ENCODE data around the gene UBFD1. TPM values are rescaled to one million over a fixed set of nuclear protein-coding genes. Genes with fewer than 3 reads are reported as not detected.
"Not testable (repeated sequence)": the region's sequence is repeated elsewhere in the genome, so short reads cannot be mapped to it uniquely, and the experiment has no call there.

Gene UBFD1
- total RNA-seq, 2 experiments from 2014 or later, result 53.9 to 54.4 TPM

DNA sequence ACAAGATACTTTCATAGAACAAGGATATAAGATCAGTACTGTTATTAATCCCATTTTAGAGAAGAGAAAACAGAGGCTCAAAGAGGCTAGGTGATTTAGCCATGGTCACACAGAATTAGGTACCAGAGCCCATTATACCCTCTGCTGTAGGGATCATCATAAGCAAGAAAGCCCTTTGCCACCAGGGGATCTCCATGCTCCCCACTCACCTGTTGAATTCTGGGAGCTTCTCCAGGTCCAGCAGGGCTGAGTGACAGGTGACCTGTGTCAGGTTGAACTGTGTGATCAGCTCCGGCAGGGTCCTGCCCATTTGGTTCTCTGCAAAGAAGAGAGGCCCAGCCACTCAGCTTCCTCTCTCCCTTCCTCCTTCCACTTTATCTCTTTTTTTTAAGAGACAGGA lies 25.1 kb upstream of the UBFD1 start:
- Mint-ChIP-seq H3K27ac (no peak overlapping the region), H3K4me1 (ENCODE audit: low read depth) (no peaks in the 10 kb centered on the region), H3K27me3 (no peaks in the 10 kb centered on the region), H3K36me3 (peaks cover 19% of the 10 kb centered on the region), H3K4me3 (no peak overlapping the region), H3K9me3 (no peaks in the 10 kb centered on the region)
- no peak for DNase-seq
- ChIA-PET CTCF (interaction anchor here (0.6 kb wide), 1 partner anchor 68 kb away, joined by 4 read pairs; no protein-coding TSS in a partner anchor), POLR2A (no interaction called here)
- intact Hi-C loops (cut with micrococcal nuclease), result no loop called here

DNA sequence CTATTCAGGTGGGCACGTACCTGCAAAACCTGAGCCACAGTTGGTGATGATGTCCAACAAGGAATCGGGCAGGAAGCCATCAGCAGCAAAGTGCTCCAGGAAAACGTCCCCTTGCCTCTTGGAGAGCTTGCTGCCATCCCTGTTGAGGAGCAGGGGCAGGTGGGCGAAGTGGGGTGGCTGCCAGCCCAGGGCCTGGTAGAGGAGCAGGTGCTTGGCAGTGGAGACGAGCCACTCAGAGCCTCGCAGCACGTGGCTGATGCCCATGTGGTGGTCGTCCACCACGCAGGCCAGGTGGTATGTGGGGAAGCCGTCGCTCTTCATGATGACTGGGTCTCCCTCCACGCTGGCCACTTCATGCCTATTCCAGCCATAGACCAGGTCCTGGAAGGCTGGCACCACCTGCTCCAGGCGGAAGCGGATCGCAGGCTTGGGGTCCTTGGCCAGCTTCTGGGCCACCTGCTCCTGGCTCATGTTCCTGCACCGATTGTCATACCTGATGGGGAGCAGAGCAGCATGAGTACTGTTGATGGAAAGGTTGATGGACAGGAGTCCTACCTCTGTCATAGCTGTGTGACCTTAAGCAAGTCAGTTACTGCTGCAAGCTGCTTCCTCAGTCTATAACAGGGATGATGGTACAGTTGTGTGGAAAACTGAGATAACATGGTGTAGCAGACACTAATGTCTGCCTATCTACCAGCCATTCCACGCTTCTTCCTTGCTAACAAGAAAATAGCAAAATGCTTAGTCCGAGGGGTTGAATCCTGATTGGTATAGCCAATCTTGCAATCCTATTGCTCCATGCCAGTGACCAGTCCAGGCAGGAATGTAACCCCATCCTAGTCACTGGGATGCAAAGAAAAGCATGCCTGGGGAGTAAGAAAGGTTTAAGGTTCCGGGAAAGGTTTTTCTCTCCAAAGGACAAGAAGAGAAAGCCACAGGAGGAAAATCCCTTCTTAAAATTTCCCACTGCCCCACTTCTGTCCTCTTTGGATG lies 22.4 kb upstream of the UBFD1 start:
- no peaks in the 10 kb centered on the region for H3K27me3 Mint-ChIP-seq
- peaks cover 10% of the 10 kb centered on the region for H3K4me1 Mint-ChIP-seq (ENCODE audit: low read depth)
- no peak overlapping the region for H3K27ac Mint-ChIP-seq

GRCh38 chr16:23535901-23536300 lies 21.6 kb upstream of the UBFD1 start:
- intact Hi-C loops (cut with micrococcal nuclease), result no loop called here
- Mint-ChIP-seq H3K36me3 (peaks cover 17% of the 10 kb centered on the region), H3K4me1 (ENCODE audit: low read depth) (peaks cover 10% of the 10 kb centered on the region), H3K27ac (no peak overlapping the region), H3K9me3 (no peaks in the 10 kb centered on the region), H3K4me3 (no peak overlapping the region), H3K27me3 (no peaks in the 10 kb centered on the region)
- no peak for DNase-seq
- ChIA-PET CTCF (no interaction called here), POLR2A (no interaction called here)

More for the DNA sequence above, 22.4 kb upstream of the UBFD1 start:
- intact Hi-C loops (cut with micrococcal nuclease), result no loop called here
- no peak for DNase-seq
- H3K4me3 Mint-ChIP-seq, result no peak overlapping the region
- POLR2A ChIA-PET, result no interaction called here
- CTCF ChIA-PET, result no interaction called here
- H3K9me3 Mint-ChIP-seq, result no peaks in the 10 kb centered on the region
- peaks cover 17% of the 10 kb centered on the region for H3K36me3 Mint-ChIP-seq

DNA sequence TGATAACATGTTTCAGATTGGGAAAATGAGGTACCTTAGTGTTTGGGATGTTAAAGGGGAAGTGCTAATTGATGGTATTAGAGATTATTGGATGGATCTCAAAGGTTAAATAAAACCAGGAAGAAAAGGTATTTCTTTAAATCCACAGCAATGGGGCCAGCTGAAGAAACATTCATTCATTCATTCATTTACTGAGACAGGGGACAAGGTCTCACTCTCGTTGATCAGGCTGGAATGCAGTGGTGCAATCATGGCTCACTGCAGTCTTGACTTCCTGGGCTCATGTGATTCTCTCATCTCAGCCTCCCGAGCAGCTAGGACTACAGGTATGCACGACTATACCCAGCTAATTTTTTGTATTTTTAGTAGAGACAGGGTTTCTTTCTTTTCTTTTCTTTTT lies 20.1 kb upstream of the UBFD1 start:
- Mint-ChIP-seq H3K9me3 (no peaks in the 10 kb centered on the region), H3K4me1 (ENCODE audit: low read depth) (peaks cover 10% of the 10 kb centered on the region), H3K27ac (no peak overlapping the region), H3K4me3 (no peak overlapping the region), H3K36me3 (peaks cover 18% of the 10 kb centered on the region), H3K27me3 (no peaks in the 10 kb centered on the region)
- intact Hi-C loops (cut with micrococcal nuclease), result no loop called here
- no peak for DNase-seq
- ChIA-PET POLR2A (no interaction called here), CTCF (no interaction called here)

- peak overlapping the region; percentile 28 for H3K27ac Mint-ChIP-seq
- CTCF ChIA-PET, result no interaction called here
- no peak overlapping the region for H3K4me3 Mint-ChIP-seq
- H3K36me3 Mint-ChIP-seq, result peaks cover 17% of the 10 kb centered on the region
- H3K9me3 Mint-ChIP-seq, result no peaks in the 10 kb centered on the region
- H3K27me3 Mint-ChIP-seq, result no peaks in the 10 kb centered on the region
- H3K4me1 Mint-ChIP-seq (ENCODE audit: low read depth), result peaks cover 10% of the 10 kb centered on the region
- POLR2A ChIA-PET, result no interaction called here
- no peak for DNase-seq
- intact Hi-C loops (cut with micrococcal nuclease), result no loop called here
These were observed 18.6 kb upstream of the UBFD1 start for GRCh38 chr16:23538919-23539278.

DNA sequence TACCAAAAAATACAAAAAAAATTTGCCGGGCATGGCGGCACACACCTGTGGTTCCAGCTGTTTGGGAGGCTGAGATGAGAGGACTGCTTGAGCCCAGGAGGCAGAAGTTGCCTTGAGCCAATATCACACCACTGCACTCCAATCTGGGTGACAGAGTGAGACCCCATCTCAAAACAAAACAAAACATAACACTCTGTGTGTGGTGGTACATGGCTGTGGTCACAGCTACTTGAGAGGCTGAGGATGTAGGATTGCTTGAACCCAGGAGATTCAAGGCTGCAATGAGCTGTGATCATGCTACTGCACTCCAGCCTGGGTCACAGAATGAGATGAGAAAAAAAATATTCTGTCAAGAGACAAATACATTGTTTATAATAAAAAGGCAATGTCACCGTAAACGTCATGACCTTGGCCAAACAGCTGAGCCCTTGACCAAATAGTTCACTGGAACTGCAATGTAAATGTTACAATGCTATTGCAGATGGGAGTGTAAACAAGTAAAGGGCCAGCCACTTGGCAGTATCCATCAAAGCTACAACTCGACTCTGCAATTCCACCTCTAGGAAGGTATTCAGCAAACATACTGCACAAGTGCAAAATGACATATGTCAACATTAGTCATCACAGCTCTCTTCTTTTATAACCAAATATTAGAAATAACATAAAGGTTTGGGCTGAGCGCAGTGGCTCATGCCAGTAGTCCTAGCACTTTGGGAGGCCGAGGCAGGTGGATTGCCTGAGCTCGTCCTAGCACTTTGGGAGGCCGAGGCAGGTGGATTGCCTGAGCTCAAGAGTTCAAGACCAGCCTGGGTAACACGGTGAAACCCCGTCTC lies 17.3 kb upstream of the UBFD1 start:
- peaks cover 10% of the 10 kb centered on the region for H3K4me1 Mint-ChIP-seq (ENCODE audit: low read depth)
- CTCF ChIA-PET, result interaction anchor here (1.2 kb wide), 1 partner anchor 104 kb away, joined by 5 read pairs; no protein-coding TSS in a partner anchor

DNA sequence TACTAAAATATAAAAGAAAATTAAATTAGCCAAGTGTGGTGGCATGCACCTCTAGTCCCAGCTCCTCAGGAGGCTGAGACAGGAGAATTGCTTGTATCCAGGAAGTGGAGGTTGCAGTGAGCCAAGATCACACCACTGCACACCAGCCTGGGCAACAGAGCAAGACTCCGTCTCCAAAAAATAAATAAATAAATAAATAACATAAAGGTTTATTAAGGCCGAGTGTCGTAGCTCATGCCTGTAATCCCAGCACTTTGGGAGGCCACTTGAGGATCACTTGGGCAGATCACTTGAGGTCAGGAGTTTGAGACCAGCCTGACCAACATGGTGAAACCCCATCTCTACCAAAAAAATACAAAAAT lies 16.7 kb upstream of the UBFD1 start:
- H3K4me3 Mint-ChIP-seq; H3K9me3 Mint-ChIP-seq; DNase-seq; intact Hi-C loops (cut with micrococcal nuclease); H3K27ac Mint-ChIP-seq; H3K27me3 Mint-ChIP-seq; POLR2A ChIA-PET; H3K4me1 Mint-ChIP-seq (ENCODE audit: low read depth): not testable (repeated sequence)
- CTCF ChIA-PET, result interaction anchor here (1.2 kb wide), 1 partner anchor 105 kb away, joined by 5 read pairs; no protein-coding TSS in a partner anchor
- H3K36me3 Mint-ChIP-seq, result peaks cover 15% of the 10 kb centered on the region

More for the DNA sequence above, 17.3 kb upstream of the UBFD1 start:
- Mint-ChIP-seq H3K4me3 (no peak overlapping the region), H3K27me3 (no peaks in the 10 kb centered on the region), H3K36me3 (peaks cover 15% of the 10 kb centered on the region), H3K9me3 (no peaks in the 10 kb centered on the region), H3K27ac (no peak overlapping the region)
- intact Hi-C loops (cut with micrococcal nuclease), result no loop called here
- POLR2A ChIA-PET, result no interaction called here
- DNase-seq, result no peak

DNA sequence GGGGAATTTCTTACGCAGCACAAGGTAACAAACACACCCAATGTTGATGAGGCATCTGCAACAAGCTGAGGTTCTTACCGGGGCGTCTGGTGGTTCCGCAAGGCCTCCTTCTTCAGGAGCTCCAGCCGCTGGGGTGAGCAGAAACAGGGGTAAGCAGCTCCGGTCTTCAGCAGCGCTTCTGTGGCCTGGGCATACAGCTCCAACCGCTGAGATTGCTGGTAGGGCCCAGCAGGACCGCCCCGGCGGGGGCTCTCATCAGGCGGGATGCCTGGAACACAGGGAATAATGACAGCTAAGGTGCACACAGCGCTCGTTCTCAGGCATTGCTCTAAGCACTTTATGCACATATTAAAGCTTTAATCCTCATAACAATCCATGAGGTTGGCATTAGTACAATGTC lies 13.1 kb upstream of the UBFD1 start:
- Mint-ChIP-seq H3K27ac (no peak overlapping the region), H3K36me3 (peaks cover 20% of the 10 kb centered on the region), H3K4me1 (ENCODE audit: low read depth) (no peaks in the 10 kb centered on the region), H3K4me3 (no peak overlapping the region), H3K9me3 (no peaks in the 10 kb centered on the region), H3K27me3 (no peaks in the 10 kb centered on the region)
- POLR2A ChIA-PET, result interaction anchor here (0.5 kb wide), 1 partner anchor 1524 kb away, joined by 4 read pairs; no protein-coding TSS in a partner anchor
- no peak for DNase-seq
- intact Hi-C loops (cut with micrococcal nuclease), result no loop called here
- CTCF ChIA-PET, result no interaction called here

DNA sequence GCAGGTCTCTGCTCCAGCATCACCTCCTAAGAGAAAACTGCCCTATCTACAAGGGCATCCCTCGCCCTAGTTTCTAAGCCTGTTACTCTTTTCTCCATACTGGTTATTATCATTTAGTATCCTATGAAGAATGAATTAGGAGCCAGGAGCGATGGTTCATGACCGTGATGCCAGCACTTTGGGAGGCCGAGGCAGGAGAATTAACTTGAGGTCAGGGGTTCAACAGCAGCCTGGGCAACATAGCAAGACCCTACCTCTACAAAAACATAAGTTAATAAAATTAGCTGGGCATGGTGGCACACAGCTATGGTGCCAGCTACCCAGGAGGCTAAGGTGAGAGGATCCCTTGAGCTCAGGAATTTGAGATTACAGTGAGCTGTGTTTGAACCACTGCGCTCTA lies 7.6 kb upstream of the UBFD1 start:
- Mint-ChIP-seq H3K27ac (no peak overlapping the region), H3K9me3 (no peaks in the 10 kb centered on the region), H3K36me3 (peaks cover 24% of the 10 kb centered on the region), H3K4me3 (no peak overlapping the region), H3K4me1 (ENCODE audit: low read depth) (peaks cover 2% of the 10 kb centered on the region), H3K27me3 (no peaks in the 10 kb centered on the region)
- DNase-seq, result no peak
- ChIA-PET POLR2A (no interaction called here), CTCF (interaction anchor here (0.6 kb wide), 1 partner anchor 125 kb away, joined by 3 read pairs; no protein-coding TSS in a partner anchor)
- intact Hi-C loops (cut with micrococcal nuclease), result no loop called here

DNA sequence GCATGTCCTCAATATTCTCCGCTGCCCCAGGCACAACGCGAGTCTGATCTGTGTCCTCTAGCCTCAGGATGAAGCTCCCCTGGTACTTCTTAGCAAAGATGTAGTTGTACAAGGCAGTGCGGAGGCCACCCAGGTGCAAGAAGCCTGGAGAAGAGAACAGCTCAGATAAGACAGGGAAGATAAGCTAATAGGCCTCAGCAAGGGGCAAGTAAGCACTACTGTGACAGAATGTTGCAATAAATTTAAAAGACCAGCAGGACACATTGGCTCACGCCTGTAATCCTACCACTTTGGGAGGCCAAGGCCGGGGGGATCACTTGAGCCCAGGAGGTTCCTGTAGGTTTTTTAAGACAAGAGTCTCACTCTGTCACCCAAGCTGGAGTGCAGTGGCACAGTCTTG lies 5.4 kb upstream of the UBFD1 start:
- no peak for DNase-seq
- H3K36me3 Mint-ChIP-seq, result peaks cover 21% of the 10 kb centered on the region
- no peaks in the 10 kb centered on the region for H3K9me3 Mint-ChIP-seq
- intact Hi-C loops (cut with micrococcal nuclease), result no loop called here
- ChIA-PET POLR2A (no interaction called here), CTCF (no interaction called here)
- peaks cover 16% of the 10 kb centered on the region for H3K4me1 Mint-ChIP-seq (ENCODE audit: low read depth)
- H3K27ac Mint-ChIP-seq, result no peak overlapping the region
- H3K27me3 Mint-ChIP-seq, result no peaks in the 10 kb centered on the region
- H3K4me3 Mint-ChIP-seq, result no peak overlapping the region

DNA sequence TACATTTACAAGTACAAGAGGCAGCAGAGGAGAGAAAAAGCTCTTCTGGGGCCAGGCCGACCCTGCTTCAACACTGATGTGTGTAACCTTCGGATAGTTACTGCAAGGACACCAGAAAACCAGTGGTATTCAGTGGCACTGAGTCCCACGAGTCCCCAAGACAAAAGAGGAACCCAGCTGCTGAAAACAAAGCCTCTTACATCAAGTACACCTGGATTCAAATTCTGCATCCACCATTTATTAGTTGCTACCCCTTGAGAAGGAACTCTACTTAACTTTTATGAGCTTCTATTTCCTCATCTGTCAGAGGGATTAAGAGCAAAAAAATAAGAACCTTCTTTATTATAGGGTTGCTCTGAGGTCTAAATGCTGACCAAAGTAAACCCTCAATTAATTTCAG lies 3.0 kb upstream of the UBFD1 start:
- ChIA-PET POLR2A (no interaction called here), CTCF (interaction anchor here (0.8 to 2.2 kb wide), 2 partner anchors 21 to 120 kb away, joined by 3 to 7 read pairs; no protein-coding TSS in a partner anchor)
- DNase-seq, result no peak
- intact Hi-C loops (cut with micrococcal nuclease), result no loop called here
- H3K9me3 Mint-ChIP-seq, result no peaks in the 10 kb centered on the region
- H3K27me3 Mint-ChIP-seq, result no peaks in the 10 kb centered on the region
- H3K4me3 Mint-ChIP-seq, result no peak overlapping the region
- peak overlapping the region; percentile 40 for H3K27ac Mint-ChIP-seq
- H3K36me3 Mint-ChIP-seq, result peaks cover 18% of the 10 kb centered on the region
- peaks cover 26% of the 10 kb centered on the region for H3K4me1 Mint-ChIP-seq (ENCODE audit: low read depth)
